Activated CD4-positive, alpha-beta T cell treated with anti-CD3 and anti-CD28 coated beads for 1 hour (primary cell): ENCODE results near the gene RELA.
A peak's percentile ranks its signal among the peaks of the same experiment; 100 is the strongest.

Source experiments
- DNase-seq: peaks from one replicate; pipeline ENCODE4 v3.0.0-alpha.2; 2020

The RELA gene

GRCh38 chr11:65629579-65629978 is 33.1 kb downstream of the RELA start:
- DNase-seq = no peak

GRCh38 chr11:65627202-65627601 is 35.5 kb downstream of the RELA start:
- DNase-seq = no peak

- peak; percentile 40 for DNase-seq
Measured at GRCh38 chr11:65625628-65626342, 36.9 kb downstream of the RELA start.

GRCh38 chr11:65624931-65625627 is 37.6 kb downstream of the RELA start:
- DNase-seq = no peak

GRCh38 chr11:65623852-65624616 is 38.7 kb downstream of the RELA start:
- no peak for DNase-seq

GRCh38 chr11:65623177-65623576 is 39.5 kb downstream of the RELA start:
- no peak for DNase-seq

- no peak for DNase-seq
Measured at GRCh38 chr11:65622011-65622410, 40.7 kb downstream of the RELA start.

- no peak for DNase-seq
Measured at GRCh38 chr11:65621460-65621859, 41.3 kb downstream of the RELA start.

GRCh38 chr11:65620666-65621065 is 42.0 kb downstream of the RELA start:
- no peak for DNase-seq

GRCh38 chr11:65619281-65619928 is 43.3 kb downstream of the RELA start:
- no peak for DNase-seq

- no peak for DNase-seq
Measured at GRCh38 chr11:65618763-65619162, 44.0 kb downstream of the RELA start.

- no peak for DNase-seq
Measured at GRCh38 chr11:65617990-65618751, 44.5 kb downstream of the RELA start.

- no peak for DNase-seq
Measured at GRCh38 chr11:65617136-65617850, 45.4 kb downstream of the RELA start.

- no peak for DNase-seq
Measured at GRCh38 chr11:65616575-65617001, 46.1 kb downstream of the RELA start.

- no peak for DNase-seq
Measured at GRCh38 chr11:65615950-65616574, 46.7 kb downstream of the RELA start.

- DNase-seq = peak; percentile 100
Measured at GRCh38 chr11:65615229-65615949, 47.3 kb downstream of the RELA start, which contains the start of gene PCNX3. TSS of gene PCNX3 (plus strand) at chr11:65615776. CDS start at chr11:65616312, 536 bp downstream.

GRCh38 chr11:65613091-65613928 is 49.4 kb downstream of the RELA start:
- no peak for DNase-seq

- no peak for DNase-seq
Measured at GRCh38 chr11:65612691-65613090, 50.0 kb downstream of the RELA start.
